ENCODE results near the gene POLR1F.
"Not testable (repeated sequence)": the region's sequence is repeated elsewhere in the genome, so short reads cannot be mapped to it uniquely, and the experiment has no call there.

- not testable (repeated sequence) for TF ChIP-seq CTCF (conservative IDR thresholded peaks at IDR 0.05; ENCODE audit: low read length); EZH2phosphoT487 (IDR thresholded peaks at IDR 0.05; ENCODE audit: borderline replicate concordance)
Observed at GRCh38 chr7:19689130-19689529, 19.7 kb downstream of the POLR1F start.

Data from Loucy (cell line).